SK-N-SH (cell line): ENCODE results near the gene SYNJ1. TPM values are rescaled to one million over a fixed set of nuclear protein-coding genes. Genes with fewer than 3 reads are reported as not detected.

Experiments used
- CTCF ChIA-PET: fragments of 300-600, 350-600 bp; formaldehyde crosslinking; extraction: SDS; loops from one replicate; lab custom pipeline; 2021; lab: Yijun Ruan, JAX
- POLR2A ChIA-PET: fragments of 350-600 bp; sonication (Branson Sonifier 250); formaldehyde crosslinking; extraction: SDS; loops from one replicate; lab custom pipeline; 2020; ENCODE audit warnings: antibody characterized with exemption, inconsistent platforms; lab: Yijun Ruan, JAX
- DNase-seq: peaks from one replicate; pipeline ENCODE4 v3.0.0; 2012
- H2AFZ ChIP-seq: fragments of 200-600 bp; sonication (generic); 2 replicates; pipeline ENCODE4 v1.8.1; 2016; ENCODE audit warnings: antibody characterized with exemption, mild to moderate bottlenecking, low read depth
- H3F3A ChIP-seq: fragments of 200-600 bp; sonication (generic); replicated peaks from 2 replicates; pipeline ENCODE3; 2016; ENCODE audit warnings: antibody characterized with exemption, mild to moderate bottlenecking; ENCODE audit not compliant: insufficient read depth
- H3K27ac ChIP-seq, 2 experiments: fragments of 200-500 bp in 1 of 2; fragments of 200-600 bp in 1 of 2; sonication (Bioruptor generic) in 1 of 2; sonication (generic), shearing (Covaris generic) in 1 of 2; 2 replicates each; pipeline versions ENCODE4 v1.5.1 to v1.6.1; 2014 to 2016; ENCODE audit warnings: low read depth in 2 of 2, inconsistent platforms in 1 of 2, low read length in 1 of 2, mild to moderate bottlenecking in 1 of 2, mixed read lengths in 1 of 2
- H3K27me3 ChIP-seq: fragments of 200-600 bp; sonication (generic), shearing (Covaris generic); 2 replicates; pipeline ENCODE4 v1.6.1; 2016; ENCODE audit warnings: mixed run types; ENCODE audit not compliant: insufficient read depth
- H3K36me3 ChIP-seq, 2 experiments: fragments of 200-500 bp in 1 of 2; fragments of 200-600 bp in 1 of 2; sonication (Bioruptor generic) in 1 of 2; sonication (generic) in 1 of 2; replicated peaks in 1 of 2; 2 replicates each; pipeline versions ENCODE3 to v1.5.1; 2014 to 2016; ENCODE audit warnings: low read length in 1 of 2, mild to moderate bottlenecking in 1 of 2; ENCODE audit not compliant: insufficient read depth in 2 of 2, control insufficient read depth in 1 of 2
- H3K4me1 ChIP-seq, 2 experiments: fragments of 200-500 bp in 1 of 2; fragments of 200-600 bp in 1 of 2; sonication (Bioruptor generic) in 1 of 2; sonication (generic), shearing (Covaris generic) in 1 of 2; 2 replicates each; pipeline versions ENCODE4 v1.5.1 to v1.6.1; 2014 to 2016; ENCODE audit warnings: low read depth in 1 of 2, low read length in 1 of 2, mixed run types in 1 of 2; ENCODE audit not compliant: insufficient read depth in 2 of 2, control insufficient read depth in 1 of 2
- H3K4me2 ChIP-seq: fragments of 200-600 bp; sonication (generic), shearing (Covaris generic); 2 replicates; pipeline ENCODE4 v1.6.1; 2017; ENCODE audit warnings: mixed run types
- H3K4me3 ChIP-seq, 2 experiments: fragments of 200-500 bp in 1 of 2; fragments of 200-600 bp in 1 of 2; sonication (Bioruptor generic) in 1 of 2; sonication (generic), shearing (Covaris generic) in 1 of 2; 2 replicates each; pipeline versions ENCODE4 v1.5.1 to v1.8.1; 2014 to 2016; ENCODE audit warnings: low read depth in 2 of 2, inconsistent platforms in 1 of 2, low read length in 1 of 2, mild to moderate bottlenecking in 1 of 2, mixed read lengths in 1 of 2, moderate library complexity in 1 of 2
- H3K79me2 ChIP-seq: fragments of 200-600 bp; sonication (generic); 2 replicates; pipeline ENCODE4 v1.8.1; 2017; ENCODE audit warnings: mild to moderate bottlenecking; ENCODE audit not compliant: insufficient read depth
- H3K9ac ChIP-seq: fragments of 200-600 bp; sonication (generic); 2 replicates; pipeline ENCODE4 v1.6.1; 2017; ENCODE audit warnings: mixed run types
- H3K9me2 ChIP-seq: fragments of 200-600 bp; sonication (generic); 2 replicates; pipeline ENCODE4 v1.6.1; 2017; ENCODE audit warnings: mixed run types
- H3K9me3 ChIP-seq: fragments of 200-600 bp; sonication (generic); 2 replicates; pipeline ENCODE4 v1.6.1; 2017; ENCODE audit warnings: mixed run types, mild to moderate bottlenecking, moderate library complexity
- H4K20me1 ChIP-seq: fragments of 200-600 bp; sonication (generic); 2 replicates; pipeline ENCODE4 v1.6.1; 2017; ENCODE audit warnings: mild to moderate bottlenecking, mixed run types; ENCODE audit not compliant: insufficient read depth
- ELF1 ChIP-seq: IDR thresholded peaks from 2 replicates; pipeline ENCODE4 v1.4.0; 2012
- EP300 ChIP-seq, 2 experiments: IDR thresholded peaks; 2 replicates each; pipeline versions ENCODE4 v1.4.0 to v1.6.1; 2012; ENCODE audit warnings: borderline replicate concordance in 1 of 2, low read depth in 1 of 2, low read length in 1 of 2
- FOXJ3 ChIP-seq: sonication (generic); formaldehyde crosslinking; IDR thresholded peaks from 2 replicates; pipeline ENCODE4 v1.5.1; 2020; ENCODE audit warnings: mild to moderate bottlenecking, missing genetic modification reagents
- FOXM1 ChIP-seq: IDR thresholded peaks from 2 replicates; pipeline ENCODE4 v1.4.0; 2012; ENCODE audit warnings: low read depth, mild to moderate bottlenecking
- GABPA ChIP-seq: IDR thresholded peaks from 2 replicates; pipeline ENCODE4 v1.4.0; 2012; ENCODE audit warnings: low read depth, mild to moderate bottlenecking
- JUND ChIP-seq: IDR thresholded peaks from 2 replicates; pipeline ENCODE4 v1.4.0; 2012
- MEF2A ChIP-seq: IDR thresholded peaks from 2 replicates; pipeline ENCODE4 v1.4.0; 2012; ENCODE audit warnings: low read depth, borderline replicate concordance
- NFIC ChIP-seq: IDR thresholded peaks from 2 replicates; pipeline ENCODE4 v1.4.0; 2012; ENCODE audit warnings: borderline replicate concordance
- POLR2AphosphoS5 ChIP-seq: IDR thresholded peaks from 2 replicates; pipeline ENCODE4 v1.6.1; 2012; ENCODE audit warnings: low read depth, low read length
- RCOR1 ChIP-seq: fragments of 150-350 bp; IDR thresholded peaks from 2 replicates; pipeline ENCODE4 v1.6.1; 2017; ENCODE audit warnings: antibody characterized with exemption, low read length
- SMC3 ChIP-seq: IDR thresholded peaks from 2 replicates; pipeline ENCODE4 v1.6.1; 2012; ENCODE audit warnings: low read depth, low read length, improper control_type of control experiment
- TAF1 ChIP-seq: IDR thresholded peaks from 2 replicates; pipeline ENCODE4 v1.6.1; 2012; ENCODE audit warnings: low read depth, mild to moderate bottlenecking, low read length, moderate library complexity, borderline replicate concordance
- TCF12 ChIP-seq: IDR thresholded peaks from 2 replicates; pipeline ENCODE4 v1.4.0; 2012
- YY1 ChIP-seq: IDR thresholded peaks from 2 replicates; pipeline ENCODE4 v1.4.0; 2012; ENCODE audit warnings: low read depth, mild to moderate bottlenecking
- WGBS: methylation state at CpG from one replicate; pipeline ENCODE4 v1.1.6; 2017; ENCODE audit warnings: low lambda C conversion rate; 5-methylcytosine and 5-hydroxymethylcytosine counted together
- polyA plus RNA-seq, 3 experiments: library from polyadenylated mRNA; depleted of rRNA; stranded (reverse); fragments of >200 nt; gene quantifications; 2 replicates each; pipeline ENCODE4 v1.2.3, GENCODE V29; 2012
- TF ChIP-seq, protein P1 (sequence below): IDR thresholded peaks from 2 replicates; pipeline ENCODE4 v1.4.0; 2012; ENCODE audit warnings: low read depth, borderline replicate concordance
- TF ChIP-seq, protein P2 (sequence below): IDR thresholded peaks from 2 replicates; pipeline ENCODE4 v1.6.1; 2012; ENCODE audit warnings: mild to moderate bottlenecking, low read depth, low read length, moderate library complexity
- TF ChIP-seq, protein P3 (sequence below): fragments of 150-350 bp; IDR thresholded peaks from 2 replicates; pipeline ENCODE4 v1.6.1; 2017; ENCODE audit warnings: antibody characterized with exemption, low read length, low read depth, borderline replicate concordance

SYNJ1 gene
- polyA plus RNA-seq, 1 of the 3 experiments (the other 2 are of a cell fraction): 3.3 TPM

DNA sequence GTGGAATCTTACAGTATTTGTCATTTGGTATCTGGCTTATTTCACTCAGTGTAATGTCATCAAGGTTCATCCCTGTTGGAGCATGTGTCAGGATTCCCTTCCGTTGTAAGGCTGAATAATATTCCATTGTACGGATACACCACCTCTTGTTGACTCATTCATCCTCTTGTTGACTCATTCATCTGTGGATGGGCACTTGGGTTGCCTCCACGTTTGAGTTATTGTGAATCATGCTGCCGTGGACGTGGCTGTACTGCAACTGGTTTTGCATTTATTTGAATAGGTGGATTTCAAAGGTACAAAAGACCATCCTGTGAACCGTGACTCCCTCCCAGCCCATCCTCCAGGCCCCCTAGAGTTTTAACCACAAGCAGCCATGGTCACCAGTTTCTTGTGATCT is 130.6 kb downstream of the SYNJ1 start (continued):
- TF ChIP-seq ELF1 (peak; percentile 19; the same call in 1 of the 2 replicates), FOXM1 (peak; percentile 60; the same call in 1 of the 2 replicates), TAF1 (no peak), RCOR1 (no peak), EP300 (IDR thresholded peaks at IDR 0.05; ENCODE audit: borderline replicate concordance in 1 of 2, low read depth in 1 of 2, low read length in 1 of 2) (peak in 1 of 2 experiments; percentile 94; a peak in 2 of 4 replicates), NFIC (peak; percentile 74; the same call in 1 of the 2 replicates), MEF2A (peak; percentile 35; the same call in 1 of the 2 replicates), SMC3 (no peak), JUND (peak; percentile 98), YY1 (peak; percentile 59; the same call in 1 of the 2 replicates), POLR2AphosphoS5 (peak; percentile 82; the same call in 1 of the 2 replicates), TCF12 (peak; percentile 99), GABPA (peak; percentile 33; the same call in 1 of the 2 replicates)
- TF ChIP-seq, protein P1, sequence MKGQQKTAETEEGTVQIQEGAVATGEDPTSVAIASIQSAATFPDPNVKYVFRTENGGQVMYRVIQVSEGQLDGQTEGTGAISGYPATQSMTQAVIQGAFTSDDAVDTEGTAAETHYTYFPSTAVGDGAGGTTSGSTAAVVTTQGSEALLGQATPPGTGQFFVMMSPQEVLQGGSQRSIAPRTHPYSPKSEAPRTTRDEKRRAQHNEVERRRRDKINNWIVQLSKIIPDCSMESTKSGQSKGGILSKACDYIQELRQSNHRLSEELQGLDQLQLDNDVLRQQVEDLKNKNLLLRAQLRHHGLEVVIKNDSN: 0 out of 2 replicates have a peak, but pooled peaks have one; percentile 25
- TF ChIP-seq, protein P2, sequence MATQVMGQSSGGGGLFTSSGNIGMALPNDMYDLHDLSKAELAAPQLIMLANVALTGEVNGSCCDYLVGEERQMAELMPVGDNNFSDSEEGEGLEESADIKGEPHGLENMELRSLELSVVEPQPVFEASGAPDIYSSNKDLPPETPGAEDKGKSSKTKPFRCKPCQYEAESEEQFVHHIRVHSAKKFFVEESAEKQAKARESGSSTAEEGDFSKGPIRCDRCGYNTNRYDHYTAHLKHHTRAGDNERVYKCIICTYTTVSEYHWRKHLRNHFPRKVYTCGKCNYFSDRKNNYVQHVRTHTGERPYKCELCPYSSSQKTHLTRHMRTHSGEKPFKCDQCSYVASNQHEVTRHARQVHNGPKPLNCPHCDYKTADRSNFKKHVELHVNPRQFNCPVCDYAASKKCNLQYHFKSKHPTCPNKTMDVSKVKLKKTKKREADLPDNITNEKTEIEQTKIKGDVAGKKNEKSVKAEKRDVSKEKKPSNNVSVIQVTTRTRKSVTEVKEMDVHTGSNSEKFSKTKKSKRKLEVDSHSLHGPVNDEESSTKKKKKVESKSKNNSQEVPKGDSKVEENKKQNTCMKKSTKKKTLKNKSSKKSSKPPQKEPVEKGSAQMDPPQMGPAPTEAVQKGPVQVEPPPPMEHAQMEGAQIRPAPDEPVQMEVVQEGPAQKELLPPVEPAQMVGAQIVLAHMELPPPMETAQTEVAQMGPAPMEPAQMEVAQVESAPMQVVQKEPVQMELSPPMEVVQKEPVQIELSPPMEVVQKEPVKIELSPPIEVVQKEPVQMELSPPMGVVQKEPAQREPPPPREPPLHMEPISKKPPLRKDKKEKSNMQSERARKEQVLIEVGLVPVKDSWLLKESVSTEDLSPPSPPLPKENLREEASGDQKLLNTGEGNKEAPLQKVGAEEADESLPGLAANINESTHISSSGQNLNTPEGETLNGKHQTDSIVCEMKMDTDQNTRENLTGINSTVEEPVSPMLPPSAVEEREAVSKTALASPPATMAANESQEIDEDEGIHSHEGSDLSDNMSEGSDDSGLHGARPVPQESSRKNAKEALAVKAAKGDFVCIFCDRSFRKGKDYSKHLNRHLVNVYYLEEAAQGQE: no peak
- TF ChIP-seq, protein P3, sequence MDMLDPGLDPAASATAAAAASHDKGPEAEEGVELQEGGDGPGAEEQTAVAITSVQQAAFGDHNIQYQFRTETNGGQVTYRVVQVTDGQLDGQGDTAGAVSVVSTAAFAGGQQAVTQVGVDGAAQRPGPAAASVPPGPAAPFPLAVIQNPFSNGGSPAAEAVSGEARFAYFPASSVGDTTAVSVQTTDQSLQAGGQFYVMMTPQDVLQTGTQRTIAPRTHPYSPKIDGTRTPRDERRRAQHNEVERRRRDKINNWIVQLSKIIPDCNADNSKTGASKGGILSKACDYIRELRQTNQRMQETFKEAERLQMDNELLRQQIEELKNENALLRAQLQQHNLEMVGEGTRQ: no peak

DNA sequence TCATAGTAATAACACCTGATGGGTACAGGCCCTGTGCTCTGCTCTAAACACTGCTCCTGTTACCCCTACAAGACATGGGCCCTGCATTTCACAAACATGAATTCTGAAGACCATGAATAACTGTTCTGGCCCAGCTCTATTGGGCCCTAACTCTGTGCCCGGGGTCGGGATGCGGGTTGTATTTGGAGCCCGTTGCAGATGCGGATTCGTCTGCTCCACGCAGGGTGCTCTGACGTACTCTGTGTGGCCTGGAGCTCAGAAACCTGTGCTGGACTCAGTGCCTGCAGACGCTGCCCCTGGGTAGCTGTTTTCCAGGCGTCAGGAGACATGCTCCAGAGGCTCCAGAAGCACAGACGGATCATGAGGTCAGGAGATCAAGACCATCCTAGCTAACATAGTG is 132.4 kb downstream of the SYNJ1 start:
- Histone ChIP-seq H3K27ac (no peak overlapping the region), H3K27me3 (no peaks in the 10 kb centered on the region), H3K9ac (no peak overlapping the region), H3K79me2 (no peaks in the 10 kb centered on the region), H3K36me3 (peaks cover 11 to 16% of the 10 kb centered on the region in 2 experiments), H3K4me3 (no peak overlapping the region), H3K9me3 (no peaks in the 10 kb centered on the region)
- DNase-seq: no peak
- ChIA-PET CTCF (interaction anchor here (1.4 kb wide), 1 partner anchor 26 kb away, joined by 5 read pairs; no protein-coding TSS in a partner anchor), POLR2A (no interaction called here)
- 100% methylated on average over 3 of the region's 11 CpGs for WGBS
- TF ChIP-seq FOXJ3 (CRISPR knock-in tag): no peak
- TF ChIP-seq EP300 (IDR thresholded peaks at IDR 0.05; ENCODE audit: borderline replicate concordance in 1 of 2, low read depth in 1 of 2, low read length in 1 of 2): no peak
- no peak for TF ChIP-seq YY1
- TF ChIP-seq SMC3: no peak
- TF ChIP-seq, all 33 proteins: peak for 0
- H3K9me2 ChIP-seq: no peaks in the 10 kb centered on the region
- H2AFZ ChIP-seq: no peak overlapping the region
- peaks cover 0 to 3% of the 10 kb centered on the region in 2 experiments; a peak in 1 of 4 replicates for H3K4me1 ChIP-seq
- H3F3A ChIP-seq: peaks cover 12% of the 10 kb centered on the region
- no peaks in the 10 kb centered on the region for H4K20me1 ChIP-seq
- no peak overlapping the region for H3K4me2 ChIP-seq
